ENCODE results near the gene MACROH2A1. TPM values are rescaled to one million over a fixed set of nuclear protein-coding genes. Genes with fewer than 3 reads are reported as not detected.

MACROH2A1 gene
- total and polyA plus RNA-seq, 2 of the 4 experiments (the other 2 are of a cell fraction): 122 to 126 TPM

- Histone ChIP-seq H3K9me3 (ENCODE audit: control insufficient read depth, insufficient read depth, low read length) (no peaks in the 10 kb centered on the region), H3K79me1 (ENCODE audit: low read depth in 1 of 2, low read length in 2 of 2) (no peaks in the 10 kb centered on the region), H2AK5ac (ENCODE audit: low read depth, low read length) (peak overlapping the region; percentile 70), H2BK5ac (ENCODE audit: low read depth, low read length, poor library complexity, severe bottlenecking) (no peak overlapping the region), H3K23ac (ENCODE audit: low read depth, low read length) (no peak overlapping the region), H3K27me3 (ENCODE audit: control insufficient read depth, insufficient read depth, low read length) (no peaks in the 10 kb centered on the region), H3K36me3 (ENCODE audit: control insufficient read depth, insufficient read depth, low read length) (no peaks in the 10 kb centered on the region), H3K4me1 (ENCODE audit: control insufficient read depth, insufficient read depth, low read length) (no peaks in the 10 kb centered on the region), H4K20me1 (ENCODE audit: insufficient read depth, low read length) (no peaks in the 10 kb centered on the region), H3K14ac (replicated peaks; ENCODE audit: low read depth, low read length) (peak overlapping the region; percentile 68), H2AK9ac (replicated peaks; ENCODE audit: low read depth, low read length, poor library complexity) (no peak overlapping the region), H2BK15ac (ENCODE audit: low read depth, low read length) (peak overlapping the region; percentile 64; the same call in 1 of the 3 replicates), H3K9me1 (ENCODE audit: insufficient read depth, low read length) (peaks cover 7% of the 10 kb centered on the region; the same call in 1 of the 2 replicates), H4K5ac (ENCODE audit: low read depth, low read length) (no peak overlapping the region), H3K4me2 (ENCODE audit: low read depth, low read length) (no peak overlapping the region), H2BK120ac (ENCODE audit: low read depth, low read length) (peak overlapping the region; percentile 66), H4K91ac (ENCODE audit: insufficient read depth, low read depth, low read length) (peak overlapping the region; percentile 42; the same call in 1 of the 2 replicates), H4K8ac (ENCODE audit: low read depth in 2 of 2, low read length in 2 of 2) (0 out of 4 replicates have a peak overlapping the region, but pooled peaks of 1 of the 2 experiments have one; percentile 22), H3K56ac (ENCODE audit: extremely low read depth, insufficient read depth, low read length) (no peak overlapping the region), H3K4ac (ENCODE audit: low read depth, low read length) (peak overlapping the region; percentile 71), H2AFZ (replicated peaks; ENCODE audit: low read length, poor library complexity) (no peak overlapping the region), H3K9ac (ENCODE audit: low read depth, low read length) (no peak overlapping the region), H2BK20ac (ENCODE audit: low read depth, low read length) (peak overlapping the region; percentile 81; the same call in 1 of the 2 replicates), H3K4me3 (ENCODE audit: insufficient read depth, low read depth, low read length) (no peak overlapping the region), H3K27ac (ENCODE audit: insufficient read depth, low read length) (no peak overlapping the region), H3K18ac (ENCODE audit: low read depth, low read length) (no peak overlapping the region)
- ATAC-seq (ENCODE audit: low read depth) (peak; percentile 36; the same call in 1 of the 2 replicates), DNase-seq (no peak)
- POLR2A ChIA-PET (ENCODE audit: unreplicated experiment): no interaction called here
- no CpG with 5 or more reads among the region's 8 CpGs for WGBS, 2 experiments (ENCODE audit: extremely low coverage in 2 of 2, insufficient read length in 1 of 2)
- intact Hi-C loops (cut with micrococcal nuclease): no loop called here
- no peak for TF ChIP-seq NFE2L2 (IDR thresholded peaks at IDR 0.05; ENCODE audit: low read depth, low read length)
- TF ChIP-seq MAZ (IDR thresholded peaks at IDR 0.05; ENCODE audit: borderline replicate concordance, low read depth, low read length): no peak
- TF ChIP-seq RAD21 (IDR thresholded peaks at IDR 0.05; ENCODE audit: low read length): no peak
- TF ChIP-seq POLR2A (IDR thresholded peaks at IDR 0.05; ENCODE audit: low read depth, low read length): no peak
- no peak for TF ChIP-seq RFX5 (IDR thresholded peaks at IDR 0.05; ENCODE audit: low read depth, low read length)
- TF ChIP-seq BHLHE40 (IDR thresholded peaks at IDR 0.05; ENCODE audit: low read depth, low read length): no peak
- no peak for TF ChIP-seq MAFK (IDR thresholded peaks at IDR 0.05; ENCODE audit: low read depth, low read length)
- no peak for TF ChIP-seq SMC3 (IDR thresholded peaks at IDR 0.05; ENCODE audit: low read depth, low read length)
- no peak for TF ChIP-seq ELK1 (IDR thresholded peaks at IDR 0.05; ENCODE audit: borderline replicate concordance, low read depth, low read length)
- TF ChIP-seq CEBPB (IDR thresholded peaks at IDR 0.05; ENCODE audit: low read depth, low read length): no peak
- no TSS peak for BruUV-seq (replicated peaks)
- dilution Hi-C loops (cut with HindIII; ENCODE audit: low sequenced_read_pairs, unreplicated experiment): no loop called here
- CTCF ChIA-PET: interaction anchor here (0.6 to 1.1 kb wide), 2 partner anchors 50 to 660 kb away, joined by 3 read pairs; no protein-coding TSS in a partner anchor
- in situ Hi-C loops (cut with MboI; ENCODE audit: low sequenced_read_pairs): no loop called here
These were observed 79.0 kb downstream of the MACROH2A1 start for GRCh38 chr5:135319928-135320606.

Measured in IMR-90 (cell line).